GM12878 (cell line): ENCODE results near the gene ARMH1. TPM values are rescaled to one million over a fixed set of nuclear protein-coding genes. Genes with fewer than 3 reads are reported as not detected.

Experiments
- BHLHE40 ChIP-seq, 2 experiments: fragments of 450-650 bp in 1 of 2; IDR thresholded peaks; 2 replicates each; pipeline ENCODE4 v1.6.1; 2011 to 2017; ENCODE audit warnings: low read depth in 2 of 2, borderline replicate concordance in 1 of 2, improper control_type of control experiment in 1 of 2, low read length in 1 of 2, mild to moderate bottlenecking in 1 of 2
- CBX3 ChIP-seq: fragments of 200-600 bp; sonication (generic); IDR thresholded peaks from 2 replicates; pipeline ENCODE4 v1.6.1; 2016; ENCODE audit warnings: low read depth, borderline replicate concordance
- EED ChIP-seq: sonication (generic); IDR thresholded peaks from 2 replicates; pipeline ENCODE4 v1.6.1; 2016; ENCODE audit warnings: antibody characterized with exemption, low read depth
- EP300 ChIP-seq, 2 experiments: fragments of 150-350 bp in 1 of 2; IDR thresholded peaks; 2 replicates each; pipeline ENCODE4 v1.6.1; 2011 to 2012; ENCODE audit warnings: low read depth in 2 of 2, low read length in 2 of 2, borderline replicate concordance in 1 of 2, improper control_type of control experiment in 1 of 2, inconsistent platforms in 1 of 2; ENCODE audit not compliant: control insufficient read depth in 1 of 2
- ETV6 ChIP-seq, 2 experiments: fragments of 450-650 bp in 1 of 2; IDR thresholded peaks in 1 of 2; conservative IDR thresholded peaks in 1 of 2; 2 replicates each; pipeline ENCODE4 v1.6.1; 2014; ENCODE audit warnings: antibody characterized with exemption in 1 of 2, borderline replicate concordance in 1 of 2, low read depth in 1 of 2, mild to moderate bottlenecking in 1 of 2, moderate library complexity in 1 of 2
- FOXM1 ChIP-seq: IDR thresholded peaks from 2 replicates; pipeline ENCODE4 v1.6.1; 2012; ENCODE audit warnings: low read depth, mild to moderate bottlenecking, inconsistent platforms, low read length, moderate library complexity
- IRF4 ChIP-seq: IDR thresholded peaks from 2 replicates; pipeline ENCODE4 v1.6.1; 2011; ENCODE audit warnings: low read depth, low read length
- MEF2B ChIP-seq: fragments of 450-650 bp; IDR thresholded peaks from 2 replicates; pipeline ENCODE4 v1.6.1; 2018; ENCODE audit warnings: mild to moderate bottlenecking, moderate library complexity; ENCODE audit not compliant: partially characterized antibody, poor library complexity, severe bottlenecking
- MTA2 ChIP-seq: fragments of 450-650 bp; IDR thresholded peaks from 2 replicates; pipeline ENCODE4 v1.6.1; 2016; ENCODE audit warnings: low read depth, mild to moderate bottlenecking, moderate library complexity
- MTA3 ChIP-seq: IDR thresholded peaks from 2 replicates; pipeline ENCODE4 v1.6.1; 2012; ENCODE audit warnings: low read length, inconsistent platforms, borderline replicate concordance
- NFIC ChIP-seq: IDR thresholded peaks from 2 replicates; pipeline ENCODE4 v1.6.1; 2012; ENCODE audit warnings: low read depth, mild to moderate bottlenecking, inconsistent platforms, low read length, moderate library complexity
- NFYA ChIP-seq: IDR thresholded peaks from 2 replicates; pipeline ENCODE4 v1.6.1; 2011; ENCODE audit warnings: low read depth, mild to moderate bottlenecking, low read length, improper control_type of control experiment, borderline replicate concordance
- POLR2A ChIP-seq: IDR thresholded peaks from 2 replicates; pipeline ENCODE4 v1.6.1; 2011; ENCODE audit warnings: low read depth, mild to moderate bottlenecking, low read length
- RAD51 ChIP-seq: fragments of 450-650 bp; IDR thresholded peaks from 2 replicates; pipeline ENCODE4 v1.6.1; 2016; ENCODE audit warnings: moderate library complexity, mild to moderate bottlenecking, inconsistent platforms
- STAT3 ChIP-seq: IDR thresholded peaks from 2 replicates; pipeline ENCODE4 v1.6.1; 2011; ENCODE audit warnings: low read depth, low read length, improper control_type of control experiment
- TARDBP ChIP-seq: IDR thresholded peaks from 2 replicates; pipeline ENCODE4 v1.6.1; 2016; ENCODE audit warnings: borderline replicate concordance
- YY1 ChIP-seq: IDR thresholded peaks from 2 replicates; pipeline ENCODE4 v1.6.1; 2011; ENCODE audit warnings: low read depth, mild to moderate bottlenecking, low read length
- ZBED1 ChIP-seq: IDR thresholded peaks from 2 replicates; pipeline ENCODE4 v1.6.1; 2016; ENCODE audit warnings: borderline replicate concordance
- ZNF217 ChIP-seq: fragments of 450-650 bp; IDR thresholded peaks from 2 replicates; pipeline ENCODE4 v1.6.1; 2017; ENCODE audit warnings: antibody characterized with exemption, mild to moderate bottlenecking
- ZNF274 ChIP-seq: IDR thresholded peaks from one replicate; pipeline ENCODE4 v1.8.0; 2011; ENCODE audit not compliant: insufficient read length, insufficient read depth
- ZNF622 ChIP-seq: fragments of 450-650 bp; IDR thresholded peaks from 2 replicates; pipeline ENCODE4 v1.6.1; 2017; ENCODE audit warnings: mild to moderate bottlenecking, inconsistent platforms
- ZNF687 ChIP-seq: fragments of 450-650 bp; IDR thresholded peaks from 2 replicates; pipeline ENCODE4 v1.6.1; 2017; ENCODE audit warnings: mild to moderate bottlenecking, moderate library complexity
- polyA plus RNA-seq, 11 experiments: library from polyadenylated mRNA; depleted of rRNA in 4 of 11; unstranded in 6 of 11; stranded (reverse) in 5 of 11; fragments of >200 nt; fragmentation: Nextera tagmentation in 4 of 11; fragmentation: Illumina TruSeq in 1 of 11; extraction: Ambion mirVana in 4 of 11; extraction: Trizol in 1 of 11; gene quantifications; 1 replicate in 1 of 11; 2 replicates in 10 of 11; pipeline versions ENCODE4 v1.2.1 to v1.2.3, GENCODE V29; 2011 to 2016; ENCODE audit warnings: inconsistent platforms in 2 of 11, missing spikeins in 2 of 11, low read depth in 1 of 11
- total RNA-seq, 4 experiments: library from RNA; depleted of rRNA in 3 of 4; stranded (reverse); fragments of >200 nt in 3 of 4; fragmentation: Illumina TruSeq in 1 of 4; extraction: Trizol in 1 of 4; gene quantifications; 2 replicates each; pipeline versions ENCODE4 v1.2.1 to v1.2.3, GENCODE V29; 2013 to 2021
- TF ChIP-seq, protein P1 (sequence below), 3 experiments: IDR thresholded peaks in 2 of 3; conservative IDR thresholded peaks in 1 of 3; 2 replicates each; pipeline ENCODE4 v1.5.1; 2011; ENCODE audit warnings: low read depth in 3 of 3, low read length in 3 of 3, mild to moderate bottlenecking in 3 of 3, control low read depth in 2 of 3, moderate library complexity in 2 of 3, inconsistent platforms in 1 of 3, mixed read lengths in 1 of 3; ENCODE audit not compliant: control insufficient read depth in 2 of 3, insufficient read depth in 1 of 3; ENCODE audit errors: extremely low read depth in 1 of 3

ARMH1 gene
- total and polyA plus RNA-seq, 10 of the 15 experiments (the other 5 are each of a cell fraction or from before 2014, with no cell fraction given): 0.93 to 43.9 (median 8.2) TPM

DNA sequence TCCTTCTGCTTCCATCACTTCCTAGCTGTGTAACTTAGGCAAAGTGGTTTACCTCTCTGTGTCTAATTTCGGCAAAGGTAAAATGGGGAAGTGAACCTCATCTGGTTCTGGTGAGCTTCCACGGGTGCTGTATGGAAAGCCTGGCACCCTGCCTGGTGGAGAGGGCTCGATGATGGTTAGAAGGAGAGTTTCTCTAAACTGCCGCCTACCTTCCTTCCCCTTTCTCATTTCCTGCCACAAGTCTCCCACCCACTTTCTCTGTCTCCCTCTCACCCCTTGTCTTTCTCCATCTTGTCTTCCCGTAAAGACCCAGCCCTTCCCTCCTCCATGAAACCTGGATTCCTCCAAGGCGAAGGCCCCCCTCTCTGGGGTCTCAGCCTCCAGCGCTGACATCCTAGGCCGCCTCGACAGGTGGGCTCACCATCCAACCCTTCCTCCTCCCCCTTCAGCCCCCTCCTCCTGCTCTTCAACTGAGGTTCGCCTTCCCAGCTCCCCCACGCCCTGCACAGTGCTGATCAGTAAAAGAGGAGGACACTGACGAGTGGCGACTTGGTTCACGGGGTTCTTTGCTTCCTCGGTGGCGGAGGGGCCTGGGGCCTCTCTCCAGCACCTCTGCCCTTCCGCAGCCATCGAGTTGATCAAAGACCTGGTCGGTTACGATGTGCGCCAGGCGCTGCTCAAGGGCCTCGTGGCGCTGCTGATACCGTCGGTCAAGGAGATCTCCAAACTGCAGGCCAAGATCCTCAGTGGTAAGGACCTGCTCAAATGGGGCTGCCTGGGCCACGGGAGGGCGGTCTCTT lies 49.2 kb downstream of the ARMH1 start (continued):
- TF ChIP-seq ZNF622 (no peak), TARDBP (no peak), RAD51 (peak; percentile 58), MEF2B (peak; percentile 20), EED (peak; percentile 86), NFYA (no peak), ZNF687 (no peak; the same call in 1 of the 2 replicates), EP300 (IDR thresholded peaks at IDR 0.05; ENCODE audit: borderline replicate concordance in 1 of 2, control insufficient read depth in 1 of 2, low read depth in 2 of 2, low read length in 2 of 2) (0 out of 4 replicates have a peak, but pooled peaks of 1 of the 2 experiments have one; percentile 17), YY1 (peak; percentile 40; the same call in 1 of the 2 replicates), STAT3 (no peak), IRF4 (peak; percentile 45; the same call in 1 of the 2 replicates), ZNF274 (no peak), MTA2 (peak; percentile 48), ZNF217 (peak; percentile 68; the same call in 1 of the 2 replicates), MTA3 (peak; percentile 76; the same call in 1 of the 2 replicates), CBX3 (no peak), POLR2A (no peak), BHLHE40 (IDR thresholded peaks at IDR 0.05; ENCODE audit: borderline replicate concordance in 1 of 2, low read depth in 2 of 2, low read length in 1 of 2) (peak in 1 of 2 experiments; percentile 32; a peak in 1 of 4 replicates), ZBED1 (0 out of 2 replicates have a peak, but pooled peaks have one; percentile 35), NFIC (0 out of 2 replicates have a peak, but pooled peaks have one; percentile 33), ETV6 (conservative IDR thresholded peaks at IDR 0.05 in 1 of 2, IDR thresholded peaks at IDR 0.05 in 1 of 2; ENCODE audit: borderline replicate concordance in 1 of 2, low read depth in 1 of 2) (peak in 1 of 2 experiments; percentile 85; a peak in 2 of 4 replicates), FOXM1 (no peak)
- TF ChIP-seq, protein P1, sequence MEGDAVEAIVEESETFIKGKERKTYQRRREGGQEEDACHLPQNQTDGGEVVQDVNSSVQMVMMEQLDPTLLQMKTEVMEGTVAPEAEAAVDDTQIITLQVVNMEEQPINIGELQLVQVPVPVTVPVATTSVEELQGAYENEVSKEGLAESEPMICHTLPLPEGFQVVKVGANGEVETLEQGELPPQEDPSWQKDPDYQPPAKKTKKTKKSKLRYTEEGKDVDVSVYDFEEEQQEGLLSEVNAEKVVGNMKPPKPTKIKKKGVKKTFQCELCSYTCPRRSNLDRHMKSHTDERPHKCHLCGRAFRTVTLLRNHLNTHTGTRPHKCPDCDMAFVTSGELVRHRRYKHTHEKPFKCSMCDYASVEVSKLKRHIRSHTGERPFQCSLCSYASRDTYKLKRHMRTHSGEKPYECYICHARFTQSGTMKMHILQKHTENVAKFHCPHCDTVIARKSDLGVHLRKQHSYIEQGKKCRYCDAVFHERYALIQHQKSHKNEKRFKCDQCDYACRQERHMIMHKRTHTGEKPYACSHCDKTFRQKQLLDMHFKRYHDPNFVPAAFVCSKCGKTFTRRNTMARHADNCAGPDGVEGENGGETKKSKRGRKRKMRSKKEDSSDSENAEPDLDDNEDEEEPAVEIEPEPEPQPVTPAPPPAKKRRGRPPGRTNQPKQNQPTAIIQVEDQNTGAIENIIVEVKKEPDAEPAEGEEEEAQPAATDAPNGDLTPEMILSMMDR (IDR thresholded peaks at IDR 0.05 in 2 of 3, conservative IDR thresholded peaks at IDR 0.05 in 1 of 3; ENCODE audit: control insufficient read depth in 2 of 3, extremely low read depth in 1 of 3, insufficient read depth in 1 of 3, low read depth in 3 of 3, low read length in 3 of 3): no peak
